CD8-positive, alpha-beta memory T cell (primary cell): ENCODE results near the gene PARD3. TPM values are rescaled to one million over a fixed set of nuclear protein-coding genes. Genes with fewer than 3 reads are reported as not detected.
"Not testable (repeated sequence)": the region's sequence is repeated elsewhere in the genome, so short reads cannot be mapped to it uniquely, and the experiment has no call there.

Source experiments
- CTCF ChIA-PET: fragments of 350-600 bp; sonication (Branson Sonifier 250); formaldehyde crosslinking; loops from one replicate; lab custom pipeline; 2021; ENCODE audit warnings: antibody characterized with exemption; lab: Charles Lee
- POLR2A ChIA-PET: fragments of 350-600 bp; sonication (Branson Sonifier 250); formaldehyde crosslinking; loops from one replicate; lab custom pipeline; 2021; ENCODE audit warnings: antibody characterized with exemption; lab: Charles Lee
- DNase-seq, 5 donors: peaks; one replicate each; pipeline versions ENCODE4 v3.0.0 to v3.0.0-alpha.2; 2020 to 2022; ENCODE audit warnings: mixed read lengths in 1 of 5
- H3K27ac ChIP-seq: one replicate; pipeline ENCODE4 v1.7.0; 2013; ENCODE audit warnings: low read depth, mild to moderate bottlenecking, low read length, moderate library complexity
- H3K27me3 ChIP-seq: 2 replicates; pipeline ENCODE4 v1.7.0; 2013; ENCODE audit warnings: low read length, mild to moderate bottlenecking; ENCODE audit not compliant: insufficient read depth, poor library complexity, severe bottlenecking
- H3K36me3 ChIP-seq: 2 replicates; pipeline ENCODE4 v1.7.0; 2013; ENCODE audit warnings: mild to moderate bottlenecking, low read length, moderate library complexity; ENCODE audit not compliant: insufficient read depth
- H3K4me1 ChIP-seq: 2 replicates; pipeline ENCODE4 v1.7.0; 2013; ENCODE audit warnings: mild to moderate bottlenecking, low read length, moderate library complexity; ENCODE audit not compliant: insufficient read depth
- H3K4me3 ChIP-seq: 2 replicates; pipeline ENCODE4 v1.7.0; 2013; ENCODE audit warnings: mild to moderate bottlenecking, low read length
- H3K9me3 ChIP-seq: 2 replicates; pipeline ENCODE4 v1.7.0; 2013; ENCODE audit warnings: mild to moderate bottlenecking, low read length
- H3K27ac Mint-ChIP-seq, 8 donors: one replicate each; pipeline ENCODE4 v1.8.0; 2020 to 2021; ENCODE audit warnings: mixed read lengths in 8 of 8, mild to moderate bottlenecking in 6 of 8, inconsistent platforms in 3 of 8, moderate library complexity in 3 of 8
- H3K27me3 Mint-ChIP-seq, 2 donors: one replicate each; pipeline ENCODE4 v1.8.0; 2020 to 2021; ENCODE audit warnings: mixed read lengths in 2 of 2, mild to moderate bottlenecking in 1 of 2, moderate library complexity in 1 of 2
- H3K36me3 Mint-ChIP-seq, 3 donors: one replicate each; pipeline ENCODE4 v1.8.0; 2020 to 2021; ENCODE audit warnings: mixed read lengths in 3 of 3, inconsistent platforms in 1 of 3, mild to moderate bottlenecking in 1 of 3
- H3K4me1 Mint-ChIP-seq, 3 donors: one replicate each; pipeline ENCODE4 v1.8.0; 2020 to 2021; ENCODE audit warnings: mixed read lengths in 3 of 3, inconsistent platforms in 1 of 3, mild to moderate bottlenecking in 1 of 3
- H3K4me3 Mint-ChIP-seq, 7 donors: one replicate each; pipeline ENCODE4 v1.8.0; 2020 to 2021; ENCODE audit warnings: mixed read lengths in 7 of 7, mild to moderate bottlenecking in 6 of 7, moderate library complexity in 4 of 7, inconsistent platforms in 2 of 7
- H3K9me3 Mint-ChIP-seq, 5 donors: one replicate each; pipeline ENCODE4 v1.8.0; 2020 to 2022; ENCODE audit warnings: mixed read lengths in 5 of 5, mild to moderate bottlenecking in 3 of 5, moderate library complexity in 2 of 5, inconsistent platforms in 1 of 5
- polyA plus RNA-seq: library from polyadenylated mRNA; unstranded; fragments of 300-500 nt; fragmentation: Illumina TruSeq; gene quantifications from one replicate; pipeline ENCODE4 v1.2.3, GENCODE V29; 2021
- total RNA-seq, 2 experiments: library from RNA; stranded (reverse); gene quantifications; one replicate each; pipeline ENCODE4 v1.2.3, GENCODE V29; 2021

Gene PARD3
- total and polyA plus RNA-seq, 3 experiments from 2014 or later = 0.27 to 0.46 TPM; not detected in 1

GRCh38 chr10:34759837-34760215 is 55.3 kb downstream of the PARD3 start:
- Histone ChIP-seq H3K27me3 (no peaks in the 10 kb centered on the region), H3K9me3 (no peaks in the 10 kb centered on the region), H3K4me3 (no peak overlapping the region), H3K4me1 (no peaks in the 10 kb centered on the region), H3K36me3 (no peaks in the 10 kb centered on the region), H3K27ac (no peak overlapping the region)
- Mint-ChIP-seq H3K36me3 (no peaks in the 10 kb centered on the region), H3K9me3 (peaks cover 0 to 2% (median 0%) of the 10 kb centered on the region in 5 donors), H3K27me3 (peaks cover 0 to 4% of the 10 kb centered on the region in 2 donors), H3K4me1 (peaks cover 0 to 2% (median 0%) of the 10 kb centered on the region in 3 donors), H3K27ac (no peak overlapping the region), H3K4me3 (no peak overlapping the region)
- ChIA-PET POLR2A (no interaction called here), CTCF (no interaction called here)
- no peak for DNase-seq

DNA sequence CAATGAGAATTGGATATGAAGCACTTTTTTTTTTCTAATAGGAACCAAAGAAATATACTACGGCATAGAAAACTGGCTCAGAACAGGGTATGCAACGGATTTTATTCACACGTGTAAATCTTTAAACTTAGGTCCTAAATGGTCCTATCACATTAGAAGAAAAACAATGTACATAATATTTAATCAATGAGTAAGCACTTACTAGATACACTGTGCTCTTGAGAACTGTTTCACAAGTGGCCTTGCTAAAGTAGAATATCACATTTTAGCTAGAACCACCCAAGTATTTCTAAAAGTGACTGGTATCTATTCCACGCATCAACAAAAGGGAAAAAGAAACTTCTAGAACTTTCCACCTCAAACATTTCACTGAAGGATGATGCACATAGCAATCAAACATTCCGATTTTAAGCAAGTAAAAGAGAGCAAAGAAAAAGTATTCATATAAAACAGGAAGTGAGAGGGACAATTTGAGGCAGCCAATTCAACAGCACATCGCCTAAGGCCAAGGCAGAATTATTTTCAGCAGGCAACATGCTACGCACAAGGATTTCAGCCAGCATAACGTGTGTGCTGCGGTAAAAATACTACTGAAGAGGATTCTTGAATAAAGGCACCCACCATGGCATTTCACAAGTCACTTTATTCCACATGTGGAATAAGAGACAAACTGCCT is 55.8 kb downstream of the PARD3 start:
- Histone ChIP-seq H3K27ac (no peak overlapping the region), H3K36me3 (no peaks in the 10 kb centered on the region), H3K9me3 (no peaks in the 10 kb centered on the region), H3K4me1 (no peaks in the 10 kb centered on the region), H3K27me3 (no peaks in the 10 kb centered on the region), H3K4me3 (no peak overlapping the region)
- POLR2A ChIA-PET = no interaction called here
- Mint-ChIP-seq H3K27me3 (peaks cover 0 to 4% of the 10 kb centered on the region in 2 donors), H3K27ac (no peak overlapping the region), H3K4me1 (peaks cover 0 to 2% (median 0%) of the 10 kb centered on the region in 3 donors), H3K36me3 (no peaks in the 10 kb centered on the region), H3K9me3 (peaks cover 0 to 2% (median 0%) of the 10 kb centered on the region in 5 donors), H3K4me3 (no peak overlapping the region)
- DNase-seq = no peak
- CTCF ChIA-PET = no interaction called here

- no peaks in the 10 kb centered on the region for H3K36me3 Mint-ChIP-seq
- no peak for DNase-seq
- POLR2A ChIA-PET = no interaction called here
Measured at GRCh38 chr10:34758447-34758996, 56.6 kb downstream of the PARD3 start.

DNA sequence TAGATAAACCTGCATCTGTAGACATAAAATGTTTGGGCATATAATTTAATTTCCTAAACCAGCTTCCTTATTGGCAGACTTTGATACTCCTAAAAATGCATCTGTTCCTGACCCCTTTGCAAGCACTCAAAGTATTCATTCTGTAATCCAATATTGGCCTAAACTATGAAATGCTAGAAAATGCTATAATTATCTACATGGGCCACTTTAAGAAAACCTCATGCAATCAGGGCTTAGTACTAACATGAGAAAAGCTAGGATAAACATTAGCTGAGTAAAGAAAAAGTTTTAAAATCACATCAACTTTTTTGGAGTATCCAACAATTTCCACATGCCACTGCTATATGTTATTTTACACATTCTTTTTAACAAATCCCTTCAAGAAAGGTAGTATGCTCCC is 57.2 kb downstream of the PARD3 start:
- POLR2A ChIA-PET = no interaction called here
- CTCF ChIA-PET = no interaction called here
- H3K27ac Mint-ChIP-seq = no peak overlapping the region

More at GRCh38 chr10:34758447-34758996, 56.6 kb downstream of the PARD3 start:
- H3K27me3 Mint-ChIP-seq = peaks cover 0 to 4% of the 10 kb centered on the region in 2 donors
- H3K9me3 Mint-ChIP-seq = peaks cover 0 to 2% (median 0%) of the 10 kb centered on the region in 5 donors
- peak overlapping the region; percentile 5 for H3K27ac ChIP-seq
- H3K4me3 Mint-ChIP-seq = no peak overlapping the region
- CTCF ChIA-PET = no interaction called here
- H3K27ac Mint-ChIP-seq = no peak overlapping the region
- H3K36me3 ChIP-seq = no peaks in the 10 kb centered on the region
- H3K4me1 Mint-ChIP-seq = peaks cover 0 to 2% (median 0%) of the 10 kb centered on the region in 3 donors
- no peaks in the 10 kb centered on the region for H3K9me3 ChIP-seq
- H3K4me3 ChIP-seq = no peak overlapping the region
- H3K27me3 ChIP-seq = no peaks in the 10 kb centered on the region
- H3K4me1 ChIP-seq = no peaks in the 10 kb centered on the region

GRCh38 chr10:34757181-34757580 is 57.9 kb downstream of the PARD3 start:
- H3K4me1 Mint-ChIP-seq, H3K4me3 Mint-ChIP-seq, H3K27me3 Mint-ChIP-seq, H3K27me3 ChIP-seq, H3K36me3 Mint-ChIP-seq, H3K9me3 Mint-ChIP-seq, H3K27ac Mint-ChIP-seq, CTCF ChIA-PET, H3K4me1 ChIP-seq, H3K27ac ChIP-seq, H3K9me3 ChIP-seq, H3K4me3 ChIP-seq, DNase-seq, POLR2A ChIA-PET, H3K36me3 ChIP-seq: not testable (repeated sequence)

More for the DNA sequence above, 57.2 kb downstream of the PARD3 start:
- Mint-ChIP-seq H3K27me3 (peaks cover 0 to 4% of the 10 kb centered on the region in 2 donors), H3K4me1 (peaks cover 0 to 2% (median 0%) of the 10 kb centered on the region in 3 donors), H3K36me3 (no peaks in the 10 kb centered on the region), H3K4me3 (no peak overlapping the region), H3K9me3 (peaks cover 0 to 2% (median 0%) of the 10 kb centered on the region in 5 donors)
- Histone ChIP-seq H3K36me3 (no peaks in the 10 kb centered on the region), H3K4me3 (no peak overlapping the region), H3K27ac (peak overlapping the region; percentile 5), H3K4me1 (no peaks in the 10 kb centered on the region), H3K27me3 (no peaks in the 10 kb centered on the region), H3K9me3 (no peaks in the 10 kb centered on the region)
- no peak for DNase-seq

DNA sequence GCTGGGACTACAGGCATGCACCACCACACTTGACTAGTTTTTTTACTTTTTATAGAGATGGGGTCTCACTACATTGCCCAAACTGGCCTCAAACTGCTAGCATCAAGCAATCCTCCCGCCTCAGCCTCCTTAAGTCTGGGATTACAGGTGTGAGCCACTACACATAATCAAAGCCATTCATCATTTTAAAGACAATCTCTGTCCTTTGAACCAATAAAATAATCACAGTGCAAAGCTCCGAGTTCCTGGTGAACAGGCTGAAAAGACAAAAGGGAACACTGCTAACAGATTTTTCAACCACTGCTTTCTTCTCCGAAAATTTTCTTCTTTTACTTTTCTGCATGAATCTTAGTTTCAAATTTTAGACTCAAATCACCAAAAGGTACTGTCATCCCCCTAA is 58.5 kb downstream of the PARD3 start:
- Histone ChIP-seq H3K4me1 (no peaks in the 10 kb centered on the region), H3K4me3 (no peak overlapping the region), H3K36me3 (no peaks in the 10 kb centered on the region), H3K27ac (no peak overlapping the region), H3K9me3 (no peaks in the 10 kb centered on the region), H3K27me3 (no peaks in the 10 kb centered on the region)
- H3K27me3 Mint-ChIP-seq = no peaks in the 10 kb centered on the region
- ChIA-PET CTCF (no interaction called here), POLR2A (no interaction called here)
- DNase-seq = no peak
- H3K4me1 Mint-ChIP-seq = peaks cover 0 to 2% (median 0%) of the 10 kb centered on the region in 3 donors
- H3K9me3 Mint-ChIP-seq = no peaks in the 10 kb centered on the region
- H3K27ac Mint-ChIP-seq = no peak overlapping the region
- no peaks in the 10 kb centered on the region for H3K36me3 Mint-ChIP-seq
- H3K4me3 Mint-ChIP-seq = no peak overlapping the region

- Histone ChIP-seq H3K4me1 (no peaks in the 10 kb centered on the region), H3K36me3 (no peaks in the 10 kb centered on the region), H3K27me3 (no peaks in the 10 kb centered on the region), H3K27ac (no peak overlapping the region), H3K4me3 (no peak overlapping the region), H3K9me3 (no peaks in the 10 kb centered on the region)
- no peak for DNase-seq
- H3K4me1 Mint-ChIP-seq = peaks cover 0 to 2% (median 0%) of the 10 kb centered on the region in 3 donors
- H3K27ac Mint-ChIP-seq = no peak overlapping the region
- CTCF ChIA-PET = no interaction called here
- no peaks in the 10 kb centered on the region for H3K27me3 Mint-ChIP-seq
- no peaks in the 10 kb centered on the region for H3K36me3 Mint-ChIP-seq
- POLR2A ChIA-PET = no interaction called here
- H3K9me3 Mint-ChIP-seq = peaks cover 0 to 1% (median 0%) of the 10 kb centered on the region in 5 donors
- H3K4me3 Mint-ChIP-seq = no peak overlapping the region
Measured at GRCh38 chr10:34753014-34753757, 61.9 kb downstream of the PARD3 start.

GRCh38 chr10:34751272-34751671 is 63.8 kb downstream of the PARD3 start:
- CTCF ChIA-PET = no interaction called here

More at GRCh38 chr10:34751272-34751671, 63.8 kb downstream of the PARD3 start:
- no peaks in the 10 kb centered on the region for H3K36me3 ChIP-seq
- no peak overlapping the region for H3K27ac ChIP-seq
- no peaks in the 10 kb centered on the region for H3K4me1 ChIP-seq
- H3K9me3 ChIP-seq = no peaks in the 10 kb centered on the region
- H3K27me3 ChIP-seq = no peaks in the 10 kb centered on the region
- Mint-ChIP-seq H3K4me3 (no peak overlapping the region), H3K4me1 (no peaks in the 10 kb centered on the region), H3K36me3 (no peaks in the 10 kb centered on the region), H3K27me3 (no peaks in the 10 kb centered on the region), H3K27ac (no peak overlapping the region), H3K9me3 (peaks cover 0 to 1% (median 0%) of the 10 kb centered on the region in 5 donors)
- no peak for DNase-seq
- H3K4me3 ChIP-seq = no peak overlapping the region
- POLR2A ChIA-PET = no interaction called here
